HG02981 (cell line): ENCODE data around the gene ZNF831.

ENCODE experiments used
- ATAC-seq: cut with Tn5 transposase; IDR thresholded peaks from one replicate; pipeline ENCODE4 v1.9.1; 2021; ENCODE audit warnings: mild to moderate bottlenecking, moderate library complexity; ENCODE audit not compliant: unreplicated experiment

The ZNF831 gene

DNA sequence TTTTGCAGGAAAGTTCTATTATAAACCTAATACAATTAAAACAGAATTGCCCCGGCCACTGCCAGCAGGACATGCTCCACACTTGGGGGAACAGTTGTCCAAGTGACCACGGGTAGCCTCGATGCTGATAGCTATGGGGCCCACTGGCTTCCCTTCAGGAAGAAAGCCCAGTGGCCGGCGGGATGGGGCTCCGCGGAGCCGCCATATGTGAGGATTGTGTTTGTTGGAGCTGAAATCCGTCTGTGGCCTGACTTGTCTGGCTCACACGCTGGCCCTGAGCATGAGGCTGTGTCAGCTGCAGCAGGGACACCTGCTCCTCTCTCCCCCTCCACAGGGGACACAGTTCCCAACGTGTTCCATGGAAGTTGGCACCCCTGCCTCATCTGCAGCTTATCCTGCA is 46.6 kb downstream of the ZNF831 start:
- ATAC-seq, result no peak

DNA sequence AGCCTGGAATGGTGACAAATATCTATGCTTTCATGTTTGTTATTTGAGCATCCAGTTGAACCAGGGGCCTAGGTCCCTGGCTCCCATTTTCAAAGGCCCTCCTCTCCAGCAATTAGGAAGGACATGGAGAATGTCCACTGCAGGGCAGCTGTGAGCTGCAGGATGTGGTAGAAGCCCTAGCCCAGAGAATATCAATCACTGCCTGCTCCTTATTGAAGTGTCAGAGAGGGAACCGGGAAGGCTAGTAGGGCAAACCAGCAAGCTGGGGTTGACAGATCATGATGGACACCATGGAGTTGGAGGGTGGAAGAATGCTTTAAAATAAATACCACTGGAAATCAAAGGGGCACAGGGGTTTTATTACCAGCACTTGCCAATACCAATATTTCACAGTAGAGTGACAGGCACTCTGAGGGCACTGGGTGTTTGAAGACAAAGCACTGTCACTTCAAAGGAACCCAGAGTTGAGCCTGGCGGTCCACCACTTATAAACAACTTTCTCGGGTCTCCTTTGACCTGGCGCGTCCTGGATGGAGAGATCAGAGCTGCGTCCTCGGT is 47.7 kb downstream of the ZNF831 start:
- ATAC-seq, result no peak

DNA sequence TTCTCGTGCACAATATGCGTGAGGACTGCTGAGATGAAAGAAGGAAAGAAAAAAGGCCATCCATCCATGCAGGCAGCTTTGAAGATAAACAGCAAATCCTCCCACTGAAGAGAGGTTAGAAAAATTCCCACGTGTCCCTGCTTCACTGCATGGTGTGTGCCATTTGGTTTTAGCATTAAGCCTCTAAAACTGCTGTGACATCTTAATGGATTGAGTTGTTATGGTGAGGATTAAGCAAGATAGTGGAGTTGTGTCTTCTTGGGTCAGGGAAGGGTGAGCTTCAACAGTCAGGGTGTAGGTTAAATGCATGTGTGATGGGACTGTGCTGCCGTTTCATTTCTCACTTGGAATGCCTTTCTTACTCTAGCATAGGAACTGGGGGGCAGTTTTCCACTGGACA is 50.5 kb downstream of the ZNF831 start:
- ATAC-seq, result no peak

DNA sequence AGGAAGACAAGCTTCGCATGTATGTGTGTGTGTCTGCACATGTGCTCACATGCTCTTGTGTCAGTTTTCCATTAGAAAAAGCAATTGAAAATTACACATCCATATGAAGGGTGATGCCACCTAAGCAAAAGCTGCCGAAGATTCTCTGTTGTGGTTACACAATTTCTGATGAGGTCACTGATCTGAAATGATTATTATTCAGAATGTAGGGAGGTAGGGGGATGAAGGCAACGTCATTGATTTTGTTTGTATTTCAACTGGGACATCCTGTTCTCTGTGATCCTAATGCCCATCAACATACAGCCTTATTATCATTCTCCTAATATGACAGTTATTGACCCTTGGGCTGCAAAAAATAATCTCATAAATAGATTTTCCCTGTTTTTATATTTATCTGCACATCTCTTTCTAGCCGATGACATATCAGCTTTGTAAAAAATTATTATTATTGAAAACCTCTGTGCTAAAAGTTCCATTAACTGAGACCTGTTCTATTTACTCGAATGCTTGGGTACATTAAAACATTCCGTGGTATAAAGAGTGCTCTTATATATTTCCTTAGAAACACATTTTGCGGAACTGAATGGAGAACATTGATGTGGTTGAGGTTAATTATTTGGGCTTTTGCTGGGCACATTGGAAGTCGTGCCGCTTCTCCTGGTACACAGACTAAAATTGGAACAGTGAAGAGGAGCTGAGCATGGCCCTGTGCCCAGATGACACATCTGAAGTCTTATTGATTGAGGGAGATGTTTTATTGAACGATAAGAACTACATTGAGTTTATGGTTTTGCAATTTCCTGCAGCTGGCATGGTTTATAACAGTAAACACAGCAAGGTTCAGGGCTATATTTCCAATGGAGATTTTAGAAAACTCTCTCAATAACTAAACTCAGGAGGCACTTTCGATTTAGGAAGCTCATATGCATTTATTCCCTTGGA is 51.3 kb downstream of the ZNF831 start:
- no peak for ATAC-seq

DNA sequence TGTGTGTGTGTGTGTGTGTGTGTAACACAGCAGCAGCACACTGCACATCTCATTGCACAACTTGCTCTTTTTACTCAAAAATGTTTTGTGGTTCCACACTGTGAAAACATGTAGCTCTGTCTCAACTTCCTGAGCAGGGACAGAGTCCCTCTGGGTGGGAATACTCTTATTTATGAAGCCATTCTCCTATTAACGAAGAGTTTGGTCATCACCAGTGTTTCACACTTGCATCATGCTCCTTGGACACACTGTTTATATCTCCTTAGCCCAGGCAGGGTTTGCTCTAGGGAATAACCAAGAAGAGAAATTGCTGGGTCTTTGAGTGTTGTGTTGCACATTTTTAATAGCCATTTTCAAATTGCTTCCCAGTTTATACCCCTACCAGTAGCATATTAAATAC is 53.6 kb downstream of the ZNF831 start:
- ATAC-seq, result no peak

DNA sequence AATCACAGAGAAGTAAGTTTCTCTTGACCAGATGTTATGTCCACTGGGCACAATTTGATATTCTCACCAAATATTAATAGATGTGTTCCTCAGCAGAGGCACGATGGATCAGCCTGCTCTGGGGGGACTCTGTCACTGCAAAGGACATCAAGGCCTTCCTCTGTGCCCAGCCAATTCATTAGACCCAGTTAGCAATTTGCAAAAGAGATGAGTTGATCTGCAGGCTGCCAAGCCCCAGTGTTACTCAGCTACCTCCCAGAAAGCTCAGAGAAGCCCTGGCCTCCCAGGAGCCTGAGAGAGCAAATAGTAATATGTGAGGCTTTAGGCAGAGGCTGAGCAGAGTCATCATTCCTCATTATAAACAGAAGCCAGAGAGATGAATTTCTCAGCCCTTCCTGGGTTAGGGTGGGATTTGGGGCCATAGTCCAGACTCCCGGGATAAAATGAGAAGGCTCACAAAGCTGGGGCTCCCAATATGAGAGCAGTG is 54.2 kb downstream of the ZNF831 start:
- no peak for ATAC-seq

DNA sequence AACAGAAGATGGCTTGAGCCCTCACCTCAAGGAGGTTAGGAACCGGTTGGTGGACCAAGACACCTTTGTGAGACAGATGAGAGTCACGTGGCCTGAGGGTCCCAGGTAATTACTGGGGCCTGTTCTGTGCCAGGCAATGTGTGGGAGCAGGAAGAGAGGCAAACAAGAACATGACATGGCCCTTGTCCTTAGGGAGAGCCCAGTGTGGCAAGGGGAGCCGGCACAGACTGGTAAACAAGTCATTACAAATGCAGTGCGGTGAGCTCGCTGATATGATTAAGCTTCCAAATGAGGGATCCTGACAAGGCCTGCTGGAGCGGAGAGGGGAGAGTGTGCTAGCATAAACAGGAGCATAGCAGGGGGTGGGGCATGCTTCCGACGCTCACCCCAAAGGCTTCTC is 55.6 kb downstream of the ZNF831 start:
- no peak for ATAC-seq

DNA sequence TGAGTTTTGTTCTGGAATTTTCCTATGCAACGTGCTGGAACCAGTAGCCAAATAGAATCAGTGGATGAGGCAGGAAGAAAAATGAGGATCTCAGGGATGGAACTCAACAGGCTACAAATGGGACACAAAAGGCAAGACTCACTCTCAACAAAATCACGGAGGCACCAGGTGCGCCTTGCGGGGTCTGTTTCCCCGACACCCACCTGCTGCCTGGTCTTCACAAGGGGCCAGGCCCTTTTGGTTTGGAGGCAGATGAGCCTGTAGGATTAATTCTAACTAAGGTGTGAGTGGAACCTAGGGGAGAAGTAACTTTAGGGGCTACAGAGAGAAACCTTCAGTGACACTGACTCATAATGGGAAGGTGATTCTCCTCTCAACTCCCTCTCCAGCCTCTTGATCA is 56.5 kb downstream of the ZNF831 start:
- no peak for ATAC-seq

DNA sequence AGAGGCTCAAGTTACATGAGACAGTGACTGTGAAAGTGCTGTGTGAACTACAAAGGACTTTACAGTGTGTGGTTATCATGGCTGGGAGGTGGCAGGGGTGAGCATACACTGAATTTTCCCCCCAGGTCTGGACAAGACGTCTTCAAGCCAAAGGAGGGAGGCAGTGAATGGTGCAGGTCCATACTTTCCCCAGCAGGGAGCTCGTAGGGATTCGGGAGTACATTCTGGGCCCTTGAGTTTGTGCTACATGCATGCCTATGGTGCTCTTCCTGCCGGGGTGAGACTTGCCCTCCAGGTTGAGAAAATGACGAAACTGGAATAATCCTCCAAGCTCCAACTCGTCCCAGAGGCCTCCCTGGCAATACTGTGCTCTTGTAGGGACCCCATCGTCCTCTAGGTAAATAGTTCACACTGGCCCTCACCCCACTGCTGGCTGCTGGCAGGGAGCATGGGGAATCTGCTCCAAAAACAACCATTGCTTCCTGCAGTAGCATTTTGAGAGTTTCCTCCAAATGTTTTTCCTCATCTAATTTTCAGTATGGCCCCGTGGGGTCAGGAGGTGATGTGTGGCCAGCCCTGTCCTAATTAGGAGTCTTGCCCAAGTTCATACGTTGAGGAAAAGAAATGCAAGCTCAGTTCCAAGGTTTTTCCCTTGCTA is 57.6 kb downstream of the ZNF831 start:
- ATAC-seq, result no peak

DNA sequence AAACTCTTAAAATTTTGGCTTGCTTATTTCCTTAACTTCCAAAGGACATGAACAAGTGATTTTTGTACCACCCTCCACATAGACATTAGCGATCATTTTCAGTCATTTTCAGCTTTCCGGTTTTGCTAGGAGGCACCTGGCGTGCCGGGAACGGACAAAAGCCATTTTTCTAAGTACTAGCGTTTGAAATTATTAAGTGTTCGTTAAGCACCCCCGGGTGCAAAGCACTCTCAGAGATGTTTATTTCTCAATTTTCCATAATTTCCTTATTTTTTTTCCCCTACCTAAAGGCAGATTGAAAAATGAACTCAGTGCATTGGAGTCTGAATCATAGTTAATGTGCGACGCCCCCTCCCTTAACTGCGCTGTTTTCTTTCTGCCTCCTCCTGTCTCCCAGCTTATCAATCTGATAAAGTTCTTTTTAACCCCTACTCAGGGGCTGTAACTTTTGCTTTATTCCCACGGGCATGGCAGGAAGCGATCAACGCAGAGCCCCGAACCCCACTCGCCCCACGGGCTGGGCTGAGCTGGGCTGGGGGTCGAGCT is 58.2 kb downstream of the ZNF831 start:
- ATAC-seq, result no peak

DNA sequence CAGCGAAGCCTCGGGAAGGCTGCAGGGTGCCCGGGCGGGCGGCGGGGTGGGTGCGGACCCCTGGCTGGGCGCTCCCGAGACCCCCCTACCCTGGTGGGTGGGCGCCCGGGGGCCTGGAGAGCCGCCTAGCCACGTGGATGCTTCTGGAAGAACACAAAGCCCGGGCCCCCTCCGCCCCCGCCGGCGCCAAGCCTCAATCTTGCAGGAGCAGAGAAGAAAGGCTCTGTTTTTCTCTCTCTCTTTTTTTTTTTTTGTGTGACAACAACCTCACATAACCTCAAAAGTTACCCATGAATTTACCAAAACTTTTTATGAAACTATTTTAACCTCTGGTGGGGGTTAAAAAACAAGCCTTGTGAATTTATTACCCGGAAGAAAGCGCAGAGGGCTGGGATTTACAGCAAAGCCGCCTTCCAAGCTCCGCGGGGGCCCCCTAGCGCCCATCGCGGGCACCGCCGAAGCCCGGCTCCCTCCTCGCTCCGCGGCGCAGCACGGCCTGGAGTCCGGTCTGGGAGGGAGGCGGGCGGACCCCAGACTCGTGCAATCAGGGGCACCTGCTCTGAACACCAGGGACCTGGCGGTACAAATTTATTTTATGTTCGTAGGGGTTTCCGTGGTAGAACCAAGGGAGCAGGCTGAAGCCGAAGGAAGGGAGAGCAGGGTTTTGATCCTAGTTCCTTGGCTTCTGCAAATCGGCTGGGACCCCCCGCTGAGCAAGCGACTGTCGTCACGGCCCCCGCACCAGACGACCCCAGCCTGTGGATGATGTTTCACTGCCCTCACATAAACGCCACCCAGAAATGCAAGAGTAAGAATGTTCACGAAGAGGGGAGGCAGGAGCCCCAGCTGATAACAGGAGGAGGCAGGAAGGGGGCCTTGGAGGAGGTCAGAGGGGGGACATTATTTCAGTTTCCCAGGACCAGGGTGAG is 58.9 kb downstream of the ZNF831 start:
- peak; percentile 84 for ATAC-seq

DNA sequence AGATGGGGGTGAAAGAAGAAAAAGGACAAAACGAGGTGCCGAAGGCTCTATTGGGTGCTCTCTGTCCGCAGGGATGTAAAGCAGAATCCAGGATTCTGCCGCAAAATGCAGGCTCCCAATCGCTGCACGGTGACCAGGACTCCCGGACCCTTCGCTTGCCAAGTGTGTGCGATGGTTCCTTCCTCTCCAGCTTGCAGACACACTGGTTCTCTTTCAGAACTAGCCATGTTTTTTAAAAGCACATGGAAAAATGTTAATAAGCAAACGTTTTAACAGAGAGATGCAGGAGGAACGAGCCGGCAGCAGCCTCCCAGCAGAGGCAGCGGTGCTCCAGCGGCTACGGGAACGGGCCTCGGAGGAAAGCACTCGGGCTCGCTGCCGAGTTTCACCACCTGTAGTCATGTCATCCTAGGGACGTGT is 59.6 kb downstream of the ZNF831 start:
- no peak for ATAC-seq

DNA sequence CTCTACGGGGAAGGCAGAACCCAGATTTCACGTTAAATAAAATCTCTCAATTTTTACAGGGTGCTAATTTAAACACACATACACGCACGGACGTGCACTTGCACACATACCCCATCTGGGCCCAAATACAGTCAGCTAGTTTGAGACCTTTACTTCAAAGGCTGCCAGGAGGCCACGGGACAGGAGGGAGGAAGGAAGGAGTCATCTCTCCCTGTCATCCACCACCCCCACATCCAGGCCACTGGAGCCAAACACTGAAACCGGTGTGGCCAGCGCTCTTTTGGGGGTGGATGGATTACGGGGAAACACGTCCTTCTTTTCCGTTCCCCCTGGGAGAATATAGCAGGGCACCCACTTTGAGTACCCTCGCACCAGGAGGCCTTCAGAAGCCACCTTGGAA is 60.1 kb downstream of the ZNF831 start:
- no peak for ATAC-seq

DNA sequence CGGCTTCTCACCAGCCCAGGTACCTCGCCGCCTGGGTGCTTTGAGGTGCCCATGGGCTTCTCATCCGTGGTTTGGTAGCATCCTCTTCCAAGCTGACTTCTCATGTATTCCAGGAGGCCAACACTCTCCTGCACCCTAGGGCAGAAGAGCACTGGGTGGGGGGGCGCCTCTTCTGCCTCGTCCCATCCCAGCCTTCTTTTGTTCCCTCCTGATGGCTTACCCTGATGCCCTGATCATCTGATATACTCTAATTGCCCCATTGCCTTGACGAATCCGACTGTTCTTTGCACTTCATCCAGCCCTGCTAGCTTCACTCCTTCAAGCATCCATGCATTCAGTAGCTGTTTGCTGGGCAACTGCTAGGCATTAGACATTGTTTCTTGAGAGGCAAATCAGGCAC is 60.6 kb downstream of the ZNF831 start:
- ATAC-seq, result no peak

DNA sequence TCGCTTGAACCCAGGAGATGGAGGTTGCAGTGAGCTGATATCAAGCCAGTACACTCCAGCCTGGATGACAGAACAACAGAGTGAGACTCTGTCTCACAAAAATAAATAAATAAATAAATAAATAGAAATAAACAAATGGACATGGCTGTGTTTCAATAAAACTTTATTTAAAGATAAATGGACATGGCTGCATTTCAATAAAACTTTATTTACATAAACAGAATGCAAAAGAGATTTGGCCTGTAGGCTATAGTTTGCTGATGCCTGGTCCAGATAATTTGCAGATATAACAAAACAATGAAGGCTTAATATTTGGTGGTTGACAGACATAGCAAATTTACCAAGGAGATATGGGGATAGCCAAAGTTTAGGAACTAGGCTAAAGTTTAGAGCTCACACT is 66.8 kb downstream of the ZNF831 start:
- no peak for ATAC-seq

DNA sequence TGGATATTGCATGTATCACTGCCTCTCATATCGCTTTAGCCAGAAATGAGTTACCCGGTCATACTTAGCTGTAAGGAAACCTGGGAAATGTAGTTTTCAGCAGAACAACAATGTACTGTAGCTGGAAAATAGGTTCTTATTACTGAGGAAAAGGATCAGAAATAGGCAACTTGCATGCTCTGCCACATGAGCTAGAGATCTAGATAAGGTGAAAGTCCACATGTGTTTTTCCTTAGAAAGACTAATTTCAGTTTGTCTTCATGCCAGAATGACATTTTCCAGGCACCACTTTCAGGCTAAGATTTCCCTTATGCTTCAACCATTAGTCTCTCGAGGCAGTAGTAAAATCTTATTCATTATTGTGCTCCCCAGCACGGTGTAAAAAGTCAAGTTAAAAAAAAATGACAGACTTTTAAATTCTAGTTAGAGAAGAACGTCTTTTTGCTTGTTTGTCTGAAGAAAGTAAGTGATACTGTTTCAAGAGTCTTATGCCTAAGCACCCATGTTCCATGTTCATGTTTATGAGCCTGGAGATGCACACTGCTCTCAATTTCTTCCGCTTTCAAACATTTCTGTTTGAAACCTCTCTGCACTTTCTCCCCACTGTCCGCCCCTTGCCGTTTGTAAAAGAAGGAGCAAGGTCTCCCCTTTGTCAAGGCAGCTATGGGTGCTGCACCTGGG is 67.6 kb downstream of the ZNF831 start:
- ATAC-seq, result no peak

DNA sequence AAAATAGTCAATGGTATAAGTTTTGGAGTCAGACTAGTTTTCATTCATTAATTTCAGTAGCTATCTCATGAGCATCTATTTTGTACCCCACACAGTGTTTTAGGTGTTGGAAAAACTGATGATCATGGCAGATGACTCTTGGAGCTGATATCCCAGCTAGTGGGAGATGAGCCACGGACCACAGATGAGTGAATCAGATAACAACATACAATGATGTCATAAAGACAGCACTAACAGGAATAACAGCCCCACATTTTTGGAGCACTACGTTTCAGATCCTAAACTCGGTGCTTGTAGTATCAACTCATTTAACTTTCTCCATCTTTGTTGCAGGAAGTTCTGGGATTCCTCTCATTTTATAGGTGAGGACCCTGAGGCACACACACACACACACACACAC is 69.0 kb downstream of the ZNF831 start:
- no peak for ATAC-seq

DNA sequence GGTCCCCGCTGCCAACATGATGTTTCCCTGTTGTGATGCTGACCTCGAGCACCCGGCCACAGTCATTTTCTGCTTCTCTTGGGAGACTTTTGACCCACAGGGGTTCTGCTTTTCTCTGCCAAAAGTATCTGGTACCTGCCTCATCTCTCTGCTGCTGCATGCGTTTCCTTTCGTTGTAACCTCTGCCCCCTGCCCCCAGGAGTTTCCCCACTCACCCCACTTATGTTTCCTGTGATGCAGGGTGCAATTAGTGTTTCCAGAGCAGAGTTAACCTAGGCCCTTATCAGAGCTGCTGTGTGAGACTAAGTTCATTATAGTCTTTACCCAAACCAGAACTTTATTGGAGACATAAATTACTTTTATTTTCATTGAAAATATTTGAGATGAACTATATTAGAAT is 71.6 kb downstream of the ZNF831 start:
- no peak for ATAC-seq

DNA sequence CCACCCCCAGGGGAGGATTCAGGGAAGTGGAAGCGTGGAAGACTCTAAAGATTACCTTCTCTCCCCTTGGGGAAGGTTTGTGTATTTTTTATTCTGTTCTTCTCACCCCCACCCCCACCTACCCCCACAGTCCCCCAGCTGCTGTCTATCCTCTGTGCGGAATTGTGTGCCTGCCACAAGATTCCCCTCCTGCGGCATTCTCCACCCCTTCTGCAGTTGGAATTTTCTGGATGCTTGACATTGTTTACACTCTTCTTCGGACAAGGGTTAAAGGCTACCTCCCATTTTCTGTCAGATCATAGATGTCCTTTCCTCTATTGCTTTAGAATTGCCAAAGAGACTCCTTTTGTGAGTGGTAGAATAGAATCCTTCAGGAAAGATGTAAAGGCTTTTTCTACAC is 76.4 kb downstream of the ZNF831 start:
- no peak for ATAC-seq
